H1 (cell line): ENCODE data around the gene CREB3.

Source experiments
- ASH2L ChIP-seq: fragments of 200-600, 300-600 bp; sonication (generic); IDR thresholded peaks from one replicate; pipeline ENCODE4 v1.7.1; 2017; ENCODE audit warnings: low read length
- CREB1 ChIP-seq: IDR thresholded peaks from 2 replicates; pipeline ENCODE4 v1.6.1; 2012; ENCODE audit warnings: inconsistent platforms
- CTCF ChIP-seq, 3 experiments: IDR thresholded peaks; 1 replicate in 2 of 3; 2 replicates in 1 of 3; pipeline versions ENCODE4 v1.5.1 to v1.6.1; 2011; ENCODE audit warnings: low read length in 3 of 3, mild to moderate bottlenecking in 3 of 3, inconsistent platforms in 2 of 3, low read depth in 1 of 3, moderate library complexity in 1 of 3; ENCODE audit not compliant: insufficient read depth in 1 of 3; ENCODE audit errors: control extremely low read depth in 1 of 3
- E2F6 ChIP-seq: IDR thresholded peaks from 2 replicates; pipeline ENCODE4 v1.6.1; 2012; ENCODE audit warnings: inconsistent platforms
- JUN ChIP-seq: IDR thresholded peaks from 2 replicates; pipeline ENCODE4 v1.6.1; 2011; ENCODE audit warnings: low read depth, mild to moderate bottlenecking, improper control_type of control experiment, low read length
- JUND ChIP-seq: IDR thresholded peaks from 2 replicates; pipeline ENCODE4 v1.6.1; 2011; ENCODE audit warnings: mild to moderate bottlenecking, improper control_type of control experiment, low read length
- SUZ12 ChIP-seq: fragments of 200-600 bp; sonication (generic); IDR thresholded peaks from 2 replicates; pipeline ENCODE4 v1.6.1; 2012; ENCODE audit warnings: mild to moderate bottlenecking, inconsistent platforms, low read length, moderate library complexity, mixed read lengths
- TAF1 ChIP-seq: IDR thresholded peaks from 2 replicates; pipeline ENCODE4 v1.6.1; 2011; ENCODE audit warnings: mild to moderate bottlenecking, low read depth, low read length
- TEAD4 ChIP-seq: IDR thresholded peaks from 2 replicates; pipeline ENCODE4 v1.6.1; 2012; ENCODE audit warnings: low read depth, low read length, inconsistent platforms, mixed read lengths
- YY1 ChIP-seq: IDR thresholded peaks from 2 replicates; pipeline ENCODE4 v1.6.1; 2011; ENCODE audit warnings: low read depth, mild to moderate bottlenecking, low read length

GRCh38 chr9:35743880-35744518 is 11.5 kb downstream of the CREB3 start:
- no peak for TF ChIP-seq TAF1
- TF ChIP-seq SUZ12, result no peak
- TF ChIP-seq CTCF (IDR thresholded peaks at IDR 0.05; ENCODE audit: control extremely low read depth in 1 of 3, insufficient read depth in 1 of 3, low read depth in 1 of 3, low read length in 3 of 3), result no peak
- no peak for TF ChIP-seq CREB1
- TF ChIP-seq ASH2L, result no peak
- no peak for TF ChIP-seq JUN
- TF ChIP-seq YY1, result no peak
- no peak for TF ChIP-seq E2F6
- no peak for TF ChIP-seq JUND
- no peak for TF ChIP-seq TEAD4
